HG02870 (cell line): Measurements from ENCODE around the gene MAML1.

ENCODE experiments used
- ATAC-seq: cut with Tn5 transposase; IDR thresholded peaks from one replicate; pipeline ENCODE4 v1.9.1; 2021; ENCODE audit warnings: mild to moderate bottlenecking, moderate library complexity; ENCODE audit not compliant: unreplicated experiment

Gene MAML1

DNA sequence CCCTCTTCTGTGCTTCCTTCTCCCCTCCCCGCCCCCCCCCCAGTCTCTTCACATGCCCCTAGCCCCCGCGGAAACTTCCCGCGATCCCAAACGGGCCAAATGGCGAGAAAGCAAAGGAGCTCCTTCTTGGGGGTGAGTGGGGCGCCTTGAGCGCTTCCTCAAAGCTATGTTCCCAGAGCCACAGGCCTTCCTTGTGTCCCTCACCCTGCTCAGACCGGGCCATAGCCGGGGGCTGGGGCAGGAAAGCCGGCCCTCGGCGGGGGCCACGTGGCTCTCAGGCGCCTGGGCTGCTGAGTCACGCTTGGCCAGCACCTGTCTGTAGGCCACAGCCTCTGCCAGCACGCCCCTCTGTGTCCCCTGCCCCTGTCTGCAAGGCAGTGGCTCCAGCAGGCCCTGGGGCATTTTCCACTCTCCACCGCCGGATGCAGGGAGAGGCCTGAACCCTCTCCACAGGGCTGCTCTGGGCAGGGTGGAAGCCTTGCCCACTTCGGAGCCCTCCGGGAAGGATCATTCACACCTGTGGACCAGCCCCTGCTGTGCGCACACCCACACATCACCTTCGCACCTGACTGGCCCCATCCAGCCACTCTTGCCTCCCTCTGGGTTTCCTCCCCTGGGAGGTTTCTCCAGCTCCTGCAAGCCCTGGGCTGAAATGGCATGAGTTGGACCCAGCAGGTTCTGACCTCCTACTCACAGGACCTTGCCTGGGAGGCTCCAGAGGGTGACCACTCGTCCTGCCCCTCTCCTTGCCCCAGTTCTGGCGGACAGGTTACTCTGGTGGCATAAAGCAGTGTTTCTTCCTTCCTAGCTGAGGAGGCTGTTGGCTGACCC, 86.9 kb downstream of the MAML1 start:
- no peak for ATAC-seq

GRCh38 chr5:179820127-179820482, 87.5 kb downstream of the MAML1 start:
- no peak for ATAC-seq

- peak; percentile 26 for ATAC-seq
Measured at GRCh38 chr5:179820483-179821297, 88.1 kb downstream of the MAML1 start, which contains the start of gene SQSTM1. Gene SQSTM1, plus strand, starts transcription at chr5:179820905. Its CDS starts 32 bp downstream, at chr5:179820937.

- ATAC-seq, result peak; percentile 42
Measured at GRCh38 chr5:179821298-179822058, 88.9 kb downstream of the MAML1 start.

- ATAC-seq, result no peak
Measured at GRCh38 chr5:179822059-179822432, 89.4 kb downstream of the MAML1 start.

DNA sequence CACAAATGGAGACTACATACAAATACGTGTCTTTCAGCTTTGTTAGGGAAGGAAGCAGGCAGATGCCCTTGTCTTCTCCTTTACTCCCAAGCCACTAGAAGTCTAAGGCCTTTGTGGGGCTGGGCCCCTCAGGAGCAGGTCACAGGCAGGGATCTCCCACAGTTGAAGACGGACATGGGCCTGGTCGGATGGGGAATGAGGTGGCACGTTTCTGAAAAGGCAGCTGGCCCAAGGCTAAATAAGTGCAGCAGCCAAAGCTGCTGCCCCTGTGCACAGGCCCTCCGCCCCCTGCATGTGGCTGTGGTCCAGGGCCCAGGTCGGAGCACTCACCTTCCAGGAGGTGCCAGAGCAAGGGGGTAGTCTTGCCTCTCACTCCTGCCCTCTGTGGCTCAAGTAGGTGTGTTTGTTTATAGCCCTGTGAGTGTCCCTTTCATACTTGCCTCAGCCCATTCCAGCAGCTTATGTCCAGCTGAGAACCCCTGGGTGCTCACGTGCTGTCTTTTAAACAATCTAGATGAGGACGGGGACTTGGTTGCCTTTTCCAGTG, 89.9 kb downstream of the MAML1 start:
- no peak for ATAC-seq

DNA sequence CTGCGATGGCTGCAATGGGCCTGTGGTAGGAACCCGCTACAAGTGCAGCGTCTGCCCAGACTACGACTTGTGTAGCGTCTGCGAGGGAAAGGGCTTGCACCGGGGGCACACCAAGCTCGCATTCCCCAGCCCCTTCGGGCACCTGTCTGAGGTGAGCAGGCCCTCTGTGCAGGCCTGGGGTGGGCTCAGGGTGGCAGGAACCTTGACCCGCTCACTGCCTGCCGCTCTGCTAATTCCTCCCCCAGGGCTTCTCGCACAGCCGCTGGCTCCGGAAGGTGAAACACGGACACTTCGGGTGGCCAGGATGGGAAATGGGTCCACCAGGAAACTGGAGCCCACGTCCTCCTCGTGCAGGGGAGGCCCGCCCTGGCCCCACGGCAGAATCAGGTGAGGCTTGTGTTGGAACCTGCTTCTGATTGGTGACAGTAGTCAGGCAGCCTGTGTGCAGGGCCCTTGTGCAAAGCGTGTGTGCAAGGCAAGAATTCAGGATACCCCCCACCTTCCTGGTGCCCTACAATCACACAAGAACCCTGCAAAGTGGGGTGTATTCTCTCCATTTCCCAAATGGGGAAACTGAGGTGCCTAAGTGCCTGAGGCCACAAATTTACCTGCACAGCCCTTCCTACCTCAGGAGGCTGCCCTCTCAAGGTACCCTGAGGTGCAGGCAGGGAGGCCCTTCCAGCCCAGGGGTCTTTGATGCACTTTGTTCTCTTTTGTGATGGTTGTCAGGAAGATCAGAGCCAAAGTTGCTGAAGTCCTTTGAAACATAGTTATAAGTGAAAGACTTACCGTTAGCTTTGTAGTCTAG, 91.5 kb downstream of the MAML1 start:
- ATAC-seq, result no peak

- ATAC-seq, result no peak
Measured at GRCh38 chr5:179824745-179825112, 92.1 kb downstream of the MAML1 start.

DNA sequence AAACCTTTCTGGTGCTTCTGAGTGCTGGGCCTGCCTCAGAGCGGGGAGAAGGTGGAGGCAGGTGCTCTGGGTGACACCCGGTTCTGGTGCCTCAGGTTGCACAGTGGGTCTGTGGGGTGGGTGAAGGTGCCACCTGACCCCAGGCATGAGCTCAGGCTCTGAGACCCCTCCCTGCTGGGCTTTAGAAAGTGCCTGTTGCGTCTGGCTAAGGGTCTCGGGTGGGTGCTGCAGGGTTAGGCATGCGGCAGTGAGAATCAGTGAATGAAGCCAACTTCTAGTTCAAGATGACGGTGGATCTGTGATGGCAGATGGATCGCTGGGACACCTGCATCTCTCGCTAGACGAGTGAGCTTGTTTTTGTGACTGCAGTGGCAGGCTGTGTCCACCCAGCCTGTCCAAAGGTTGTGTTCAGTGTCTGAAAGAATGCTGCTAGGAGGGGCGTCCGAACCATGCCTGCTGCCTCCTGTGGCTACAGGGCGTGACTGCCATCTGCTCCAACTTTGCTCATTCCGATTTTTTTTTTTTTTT, 93.1 kb downstream of the MAML1 start:
- no peak for ATAC-seq
